Stomach (tissue), 9 donors: ENCODE measurements around the gene CST4. TPM values are rescaled to one million over a fixed set of nuclear protein-coding genes. Genes with fewer than 3 reads are reported as not detected.
A peak's percentile ranks its signal among the peaks of the same experiment; 100 is the strongest.
"Not testable (repeated sequence)": the region's sequence is repeated elsewhere in the genome, so short reads cannot be mapped to it uniquely, and the experiment has no call there.

Experiments used
- DNase-seq, 2 donors: peaks; one replicate each; pipeline versions ENCODE4 v3.0.0 to v3.0.0-alpha.2; 2013 to 2019
- H3K27ac ChIP-seq, 5 donors: fragments of 200-600 bp in 4 of 5; sonication (generic) in 4 of 5; one replicate each; pipeline ENCODE4 v1.5.1; 2013 to 2019; ENCODE audit warnings: mild to moderate bottlenecking in 1 of 5, moderate library complexity in 1 of 5
- H3K27me3 ChIP-seq, 3 donors: fragments of 200-600 bp; sonication (generic); one replicate each; pipeline ENCODE4 v1.5.1; 2017 to 2019; ENCODE audit warnings: mixed run types in 1 of 3
- H3K36me3 ChIP-seq, 4 donors: fragments of 200-600 bp; sonication (generic); 1 replicate in 3 of 4; 2 replicates in 1 of 4; pipeline ENCODE4 v1.5.1; 2016 to 2019
- H3K4me1 ChIP-seq, 4 donors: fragments of 200-600 bp; sonication (generic); one replicate each; pipeline ENCODE4 v1.5.1; 2016 to 2019
- H3K4me3 ChIP-seq, 4 donors: fragments of 200-600 bp; sonication (generic) in 3 of 4; one replicate each; pipeline ENCODE4 v1.5.1; 2016 to 2019; ENCODE audit warnings: mild to moderate bottlenecking in 1 of 4
- H3K9me3 ChIP-seq, 4 donors: fragments of 200-600 bp; sonication (generic); one replicate each; pipeline ENCODE4 v1.5.1; 2016 to 2019
- EP300 ChIP-seq: sonication (generic); formaldehyde crosslinking; IDR thresholded peaks from one replicate; pipeline ENCODE4 v1.6.1; 2017; ENCODE audit warnings: antibody characterized with exemption
- POLR2A ChIP-seq, 4 donors: fragments of 450-650 bp; IDR thresholded peaks; one replicate each; pipeline ENCODE4 v1.6.1; 2016; ENCODE audit warnings: antibody characterized with exemption in 4 of 4, control low read depth in 2 of 4, mild to moderate bottlenecking in 1 of 4, moderate library complexity in 1 of 4
- POLR2AphosphoS5 ChIP-seq, 3 donors: sonication (generic); formaldehyde crosslinking; IDR thresholded peaks; one replicate each; pipeline ENCODE4 v1.6.1; 2016; ENCODE audit warnings: antibody characterized with exemption in 3 of 3
- WGBS, 5 donors: extraction: QIAGEN DNeasy Blood & Tissue Kit in 3 of 5; methylation state at CpG; one replicate each; pipeline versions ENCODE4 v1.1.5 to v1.1.7; 2013 to 2018; 5-methylcytosine and 5-hydroxymethylcytosine counted together
- intact Hi-C: fragments of 100-400 bp; cut with DNase I; formaldehyde crosslinking; loops from one replicate; pipeline ENCODE4 v1.15.1; 2023; ENCODE audit warnings: low total_unique reads
- polyA plus RNA-seq, 3 donors: library from polyadenylated mRNA; stranded (reverse); fragments of 200-250 nt; gene quantifications; one replicate each; pipeline ENCODE4 v1.2.3, GENCODE V29; 2013
- total RNA-seq, 5 donors: library from RNA; depleted of rRNA; stranded (reverse); fragments of >200 nt; gene quantifications; one replicate each; pipeline versions ENCODE4 v1.1.0 to v1.2.3, GENCODE V29; 2014 to 2016
- TF ChIP-seq, protein P1 (sequence below), 7 experiments: fragments of 450-650 bp in 4 of 7; fragments of 200-600 bp in 3 of 7; sonication (generic) in 3 of 7; IDR thresholded peaks; one replicate each; pipeline ENCODE4 v1.5.1; 2016 to 2019; ENCODE audit warnings: antibody characterized with exemption in 7 of 7, control low read depth in 2 of 7, mild to moderate bottlenecking in 1 of 7
- donor health status: healthy with polysubstance abuse.
- donor health status: Bipolar disorder and iron deficiency.
- donor health status: healthy.

CST4 gene
- total and polyA plus RNA-seq, 8 donors = not detected

DNA sequence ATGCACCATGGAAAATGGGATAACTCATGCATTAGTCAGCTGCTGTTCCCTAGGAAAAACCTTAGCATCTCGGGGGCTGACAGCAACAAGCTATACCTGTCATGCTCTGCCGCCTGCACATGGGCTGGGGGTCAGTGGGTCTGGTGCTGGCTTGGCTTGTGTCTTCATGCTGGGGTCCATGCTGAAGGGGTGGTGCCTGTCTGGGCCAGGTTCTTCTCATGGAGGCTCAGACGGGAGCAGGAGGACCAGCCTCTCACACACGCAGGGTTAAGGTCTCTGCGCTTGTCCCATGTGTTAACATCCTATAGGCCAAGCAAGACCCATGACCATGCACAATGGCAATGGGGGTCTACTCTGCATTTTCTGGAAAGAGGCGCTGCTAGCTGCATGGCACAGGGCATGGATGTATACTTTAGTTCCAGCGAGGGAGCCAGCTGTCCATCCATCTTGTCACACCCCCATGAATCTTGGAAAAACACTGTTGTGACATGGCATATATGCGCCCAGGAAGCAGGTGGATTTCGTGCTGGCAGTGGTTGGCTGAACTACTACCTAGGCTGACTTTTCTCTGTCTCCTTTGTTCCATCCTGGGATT, 26.5 kb downstream of the CST4 start:
- Histone ChIP-seq H3K4me3 (no peak overlapping the region), H3K27ac (no peak overlapping the region), H3K9me3 (no peaks in the 10 kb centered on the region), H3K27me3 (no peaks in the 10 kb centered on the region), H3K4me1 (no peaks in the 10 kb centered on the region), H3K36me3 (no peaks in the 10 kb centered on the region)
- intact Hi-C loops = no loop called here
- TF ChIP-seq POLR2AphosphoS5 (IDR thresholded peaks at IDR 0.05) = no peak
- no peak for TF ChIP-seq POLR2A (IDR thresholded peaks at IDR 0.05)
- TF ChIP-seq, protein P1, sequence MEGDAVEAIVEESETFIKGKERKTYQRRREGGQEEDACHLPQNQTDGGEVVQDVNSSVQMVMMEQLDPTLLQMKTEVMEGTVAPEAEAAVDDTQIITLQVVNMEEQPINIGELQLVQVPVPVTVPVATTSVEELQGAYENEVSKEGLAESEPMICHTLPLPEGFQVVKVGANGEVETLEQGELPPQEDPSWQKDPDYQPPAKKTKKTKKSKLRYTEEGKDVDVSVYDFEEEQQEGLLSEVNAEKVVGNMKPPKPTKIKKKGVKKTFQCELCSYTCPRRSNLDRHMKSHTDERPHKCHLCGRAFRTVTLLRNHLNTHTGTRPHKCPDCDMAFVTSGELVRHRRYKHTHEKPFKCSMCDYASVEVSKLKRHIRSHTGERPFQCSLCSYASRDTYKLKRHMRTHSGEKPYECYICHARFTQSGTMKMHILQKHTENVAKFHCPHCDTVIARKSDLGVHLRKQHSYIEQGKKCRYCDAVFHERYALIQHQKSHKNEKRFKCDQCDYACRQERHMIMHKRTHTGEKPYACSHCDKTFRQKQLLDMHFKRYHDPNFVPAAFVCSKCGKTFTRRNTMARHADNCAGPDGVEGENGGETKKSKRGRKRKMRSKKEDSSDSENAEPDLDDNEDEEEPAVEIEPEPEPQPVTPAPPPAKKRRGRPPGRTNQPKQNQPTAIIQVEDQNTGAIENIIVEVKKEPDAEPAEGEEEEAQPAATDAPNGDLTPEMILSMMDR (IDR thresholded peaks at IDR 0.05) = no peak
- TF ChIP-seq EP300 = no peak
- no peak for DNase-seq
- 87 to 94% (median 91%) methylated on average over 9 of the region's 9 CpGs for WGBS, 5 donors

DNA sequence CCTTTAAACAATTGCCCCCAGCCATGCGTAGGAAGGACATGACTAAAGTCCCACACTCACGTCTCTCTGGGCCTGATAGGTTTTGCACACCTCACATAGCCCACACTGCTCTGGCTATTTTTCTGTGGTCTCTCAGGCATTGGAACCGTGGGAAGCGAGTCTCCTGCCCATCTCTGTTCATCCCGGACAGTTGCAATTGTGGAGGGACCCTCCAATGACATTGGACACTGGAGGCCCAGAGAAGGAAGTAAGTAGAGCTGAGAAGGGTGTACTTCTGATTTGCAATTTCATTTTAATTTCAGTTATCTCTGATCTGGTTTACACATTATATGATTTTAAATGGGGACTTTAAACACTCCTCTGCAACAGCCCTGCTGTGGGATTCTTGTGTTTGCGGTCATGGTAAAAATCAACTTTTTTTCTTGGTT, 27.8 kb downstream of the CST4 start:
- H3K9me3 ChIP-seq = no peaks in the 10 kb centered on the region
- intact Hi-C loops = no loop called here
- TF ChIP-seq, protein P1 (IDR thresholded peaks at IDR 0.05) = no peak
- TF ChIP-seq POLR2A (IDR thresholded peaks at IDR 0.05) (no peak), EP300 (no peak), POLR2AphosphoS5 (IDR thresholded peaks at IDR 0.05) (no peak)
- H3K27ac ChIP-seq = no peak overlapping the region
- peaks cover 0 to 6% (median 2%) of the 10 kb centered on the region in 4 donors for H3K4me1 ChIP-seq
- H3K36me3 ChIP-seq = no peaks in the 10 kb centered on the region
- 87 to 93% (median 89%) methylated on average over 6 of the region's 6 CpGs for WGBS, 5 donors
- H3K4me3 ChIP-seq = no peak overlapping the region
- no peaks in the 10 kb centered on the region for H3K27me3 ChIP-seq
- no peak for DNase-seq

DNA sequence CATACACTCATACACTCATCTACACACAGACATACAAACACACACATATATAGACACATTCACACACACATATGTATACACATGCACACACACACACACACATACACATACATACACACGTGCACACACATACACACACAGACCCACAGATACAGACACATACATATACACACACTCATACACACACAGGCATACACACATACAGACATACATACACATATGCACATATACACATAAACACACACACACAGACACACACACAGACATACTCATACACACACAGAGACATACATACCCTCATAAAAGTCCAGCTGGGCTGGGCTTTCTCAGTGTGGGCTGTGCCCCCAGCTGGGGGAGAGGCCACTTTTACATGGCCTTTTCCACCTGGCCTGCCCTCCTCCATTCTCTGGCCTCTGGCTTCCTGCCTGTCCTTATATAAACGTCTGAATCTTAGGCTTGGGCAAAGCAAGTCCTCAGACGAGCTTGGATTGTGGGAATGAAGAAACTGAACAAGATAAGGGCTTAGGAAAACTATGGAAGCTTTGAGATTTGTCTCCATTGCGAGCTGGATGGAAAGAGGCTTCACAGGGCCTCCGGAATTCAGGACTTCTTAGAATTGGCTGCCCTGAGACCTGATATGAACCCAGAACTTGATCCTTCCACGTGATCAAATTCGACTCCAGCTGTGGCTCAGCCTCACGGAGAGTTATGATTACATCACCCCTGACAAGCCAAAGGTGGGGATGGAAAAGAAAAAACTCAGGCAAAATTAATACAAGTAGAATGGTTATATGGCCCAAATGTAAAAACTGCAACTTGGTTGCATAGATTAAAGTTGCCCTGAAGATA, 28.6 kb downstream of the CST4 start:
- WGBS, 5 donors = 48 to 62% (median 56%) methylated on average over 8 of the region's 8 CpGs
- no peaks in the 10 kb centered on the region for H3K27me3 ChIP-seq
- no peak for DNase-seq
- H3K4me1 ChIP-seq = peaks cover 0 to 14% (median 6%) of the 10 kb centered on the region in 4 donors
- TF ChIP-seq POLR2A (IDR thresholded peaks at IDR 0.05) (no peak), POLR2AphosphoS5 (IDR thresholded peaks at IDR 0.05) (no peak), EP300 (no peak)
- TF ChIP-seq, protein P1 (IDR thresholded peaks at IDR 0.05) = no peak
- no peak overlapping the region for H3K4me3 ChIP-seq
- no peaks in the 10 kb centered on the region for H3K9me3 ChIP-seq
- no peaks in the 10 kb centered on the region for H3K36me3 ChIP-seq
- peak overlapping the region in 1 of 5 donors; percentile 41 for H3K27ac ChIP-seq
- intact Hi-C loops = no loop called here

DNA sequence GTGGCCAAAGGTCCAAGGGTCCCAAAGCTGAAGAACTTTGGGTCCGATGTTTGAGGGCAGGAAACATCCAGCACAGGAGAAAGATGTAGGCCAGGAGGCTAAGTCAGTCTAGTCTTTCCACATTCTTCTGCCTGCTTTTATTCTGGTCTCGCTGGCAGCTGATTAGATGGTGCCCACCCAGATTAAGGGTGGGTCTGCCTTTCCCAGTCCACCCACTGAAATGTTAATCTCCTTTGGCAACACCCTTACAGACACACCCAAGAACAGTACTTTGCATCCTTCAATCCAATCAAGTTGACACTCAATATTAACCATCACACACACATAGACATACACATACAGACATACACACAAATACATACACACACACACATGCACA, 29.2 kb downstream of the CST4 start:
- H3K27me3 ChIP-seq, H3K4me3 ChIP-seq, H3K27ac ChIP-seq, H3K9me3 ChIP-seq, intact Hi-C loops, H3K36me3 ChIP-seq, DNase-seq: not testable (repeated sequence)
- 52 to 89% (median 68%) methylated on average over 2 of the region's 2 CpGs for WGBS, 5 donors
- H3K4me1 ChIP-seq = peaks cover 0 to 20% (median 9%) of the 10 kb centered on the region in 4 donors
